Measurements from ENCODE around the gene NCBP3. TPM values are rescaled to one million over a fixed set of nuclear protein-coding genes. Genes with fewer than 3 reads are reported as not detected.
A peak's percentile ranks its signal among the peaks of the same experiment; 100 is the strongest.

NCBP3 gene, protein sequence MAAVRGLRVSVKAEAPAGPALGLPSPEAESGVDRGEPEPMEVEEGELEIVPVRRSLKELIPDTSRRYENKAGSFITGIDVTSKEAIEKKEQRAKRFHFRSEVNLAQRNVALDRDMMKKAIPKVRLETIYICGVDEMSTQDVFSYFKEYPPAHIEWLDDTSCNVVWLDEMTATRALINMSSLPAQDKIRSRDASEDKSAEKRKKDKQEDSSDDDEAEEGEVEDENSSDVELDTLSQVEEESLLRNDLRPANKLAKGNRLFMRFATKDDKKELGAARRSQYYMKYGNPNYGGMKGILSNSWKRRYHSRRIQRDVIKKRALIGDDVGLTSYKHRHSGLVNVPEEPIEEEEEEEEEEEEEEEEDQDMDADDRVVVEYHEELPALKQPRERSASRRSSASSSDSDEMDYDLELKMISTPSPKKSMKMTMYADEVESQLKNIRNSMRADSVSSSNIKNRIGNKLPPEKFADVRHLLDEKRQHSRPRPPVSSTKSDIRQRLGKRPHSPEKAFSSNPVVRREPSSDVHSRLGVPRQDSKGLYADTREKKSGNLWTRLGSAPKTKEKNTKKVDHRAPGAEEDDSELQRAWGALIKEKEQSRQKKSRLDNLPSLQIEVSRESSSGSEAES
- 24.5 and 56.5 TPM in 2 replicates for total RNA-seq (2014; rRNA removed; shearing (Covaris generic))
- total RNA-seq (2022) = 45.7 and 47.8 TPM in 2 replicates
- Bru-seq, nascent RNA = percentile 74 among the genes with signal in this experiment
- percentile 78 among the genes with signal in this experiment for BruChase-seq, experiment 1, labeled RNA remaining after a 6-hour chase
- BruChase-seq, experiment 2, labeled RNA remaining after a 2-hour chase = percentile 87 among the genes with signal in this experiment
- long read RNA-seq, full-length matches to known transcripts = 18 of 58 reads
- long read RNA-seq, partial matches to known transcripts = 11 of 58 reads
- long read RNA-seq, other reads (novel, unspliced or antisense) = 29 of 58 reads

DNA sequence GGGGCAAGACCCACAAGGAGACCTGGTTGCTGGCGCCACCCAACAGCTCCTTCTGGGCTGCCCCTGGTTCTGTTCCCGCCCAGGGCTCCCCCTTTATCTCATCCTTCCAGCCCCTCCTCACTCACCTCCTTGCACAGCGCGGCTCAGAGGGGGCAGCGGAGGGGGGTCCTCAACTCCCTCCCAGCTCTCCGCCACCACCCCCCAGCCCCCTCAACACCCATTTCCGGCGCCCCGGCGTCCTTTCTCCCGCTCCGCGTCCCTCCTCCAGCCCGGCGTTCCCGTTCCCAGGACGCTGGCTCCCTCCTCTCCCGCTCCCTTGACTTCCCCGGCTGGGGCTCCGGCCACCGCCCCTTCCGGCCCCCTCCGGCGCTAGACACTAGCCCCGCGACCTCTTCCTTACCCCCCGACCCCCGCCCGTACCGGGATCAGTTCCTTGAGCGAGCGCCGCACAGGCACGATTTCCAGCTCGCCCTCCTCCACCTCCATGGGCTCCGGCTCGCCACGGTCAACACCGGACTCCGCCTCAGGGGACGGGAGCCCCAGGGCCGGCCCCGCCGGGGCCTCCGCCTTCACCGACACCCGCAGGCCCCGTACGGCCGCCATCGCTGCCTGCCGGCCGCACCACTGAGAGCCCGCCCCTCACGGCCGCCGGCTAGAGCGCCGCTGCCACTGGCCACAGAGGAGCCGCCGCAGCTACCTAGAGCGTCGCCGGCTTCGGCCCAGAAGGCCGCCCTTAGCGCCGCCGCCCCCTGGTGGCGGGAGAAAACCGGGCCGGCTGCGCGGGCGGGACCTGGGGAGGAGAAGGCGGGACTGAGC is at the start of gene NCBP3:
Gene NCBP3, minus strand, starts transcription at position 626 of the 816 bp plus-strand sequence. Its CDS starts 23 bp downstream, at position 603.
- H3K4me3 ChIP-seq (ENCODE audit: low read depth, low read length, poor library complexity, severe bottlenecking) = peak within 1 kb of the TSS; percentile 94
- peak within 1 kb of the TSS; percentile 90 for H3K4me2 ChIP-seq (ENCODE audit: low read length)
- H2AFZ ChIP-seq (ENCODE audit: low read length) = peak within 1 kb of the TSS; percentile 90
- peaks cover 25% of the 10 kb centered on the region; the same call in 1 of the 2 replicates for H3K79me2 ChIP-seq (ENCODE audit: insufficient read depth, low read depth, low read length)
- H3K36me3 ChIP-seq (ENCODE audit: insufficient read depth, low read length) = peaks cover 33% of the 10 kb centered on the region
- POLR2A ChIA-PET = interaction anchor here (0.6 to 1.7 kb wide), 10 partner anchors 11 to 110 kb away, joined by 3 to 10 read pairs (median 4); partner anchors contain the start of gene P2RX1
- H3K4me1 ChIP-seq (ENCODE audit: insufficient read depth, low read length, poor library complexity, severe bottlenecking) = peaks cover 14% of the 10 kb centered on the region
- peak; percentile 96 for DNase-seq (ENCODE audit: low spot score)
- H3K9me2 ChIP-seq (ENCODE audit: insufficient read depth, low read length) = no peaks in the 10 kb centered on the region
- peak within 1 kb of the TSS; percentile 38 for H3K27ac ChIP-seq (ENCODE audit: low read depth, low read length, poor library complexity, severe bottlenecking)
- intact Hi-C loops (cut with micrococcal nuclease; ENCODE audit: unreplicated experiment) = loop anchor here (5.0 kb wide), 1 partner anchor 66 kb away; no protein-coding TSS in a partner anchor
- BruUV-seq (replicated peaks) = no TSS peak
- TF ChIP-seq EZH2phosphoT487 (IDR thresholded peaks at IDR 0.05; ENCODE audit: borderline replicate concordance, low read depth, low read length) = no peak
- TF ChIP-seq, protein P1, sequence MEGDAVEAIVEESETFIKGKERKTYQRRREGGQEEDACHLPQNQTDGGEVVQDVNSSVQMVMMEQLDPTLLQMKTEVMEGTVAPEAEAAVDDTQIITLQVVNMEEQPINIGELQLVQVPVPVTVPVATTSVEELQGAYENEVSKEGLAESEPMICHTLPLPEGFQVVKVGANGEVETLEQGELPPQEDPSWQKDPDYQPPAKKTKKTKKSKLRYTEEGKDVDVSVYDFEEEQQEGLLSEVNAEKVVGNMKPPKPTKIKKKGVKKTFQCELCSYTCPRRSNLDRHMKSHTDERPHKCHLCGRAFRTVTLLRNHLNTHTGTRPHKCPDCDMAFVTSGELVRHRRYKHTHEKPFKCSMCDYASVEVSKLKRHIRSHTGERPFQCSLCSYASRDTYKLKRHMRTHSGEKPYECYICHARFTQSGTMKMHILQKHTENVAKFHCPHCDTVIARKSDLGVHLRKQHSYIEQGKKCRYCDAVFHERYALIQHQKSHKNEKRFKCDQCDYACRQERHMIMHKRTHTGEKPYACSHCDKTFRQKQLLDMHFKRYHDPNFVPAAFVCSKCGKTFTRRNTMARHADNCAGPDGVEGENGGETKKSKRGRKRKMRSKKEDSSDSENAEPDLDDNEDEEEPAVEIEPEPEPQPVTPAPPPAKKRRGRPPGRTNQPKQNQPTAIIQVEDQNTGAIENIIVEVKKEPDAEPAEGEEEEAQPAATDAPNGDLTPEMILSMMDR (conservative IDR thresholded peaks at IDR 0.05; ENCODE audit: low read length) = peak; percentile 87
- no peaks in the 10 kb centered on the region for H4K20me1 ChIP-seq (ENCODE audit: insufficient read depth, low read length)
- CTCF ChIA-PET (ENCODE audit: unreplicated experiment) = interaction anchor here (1.3 kb wide), 1 partner anchor 12 kb away, joined by 8 read pairs; no protein-coding TSS in a partner anchor
- no peaks in the 10 kb centered on the region for H3K9me3 ChIP-seq (ENCODE audit: low read length)

GRCh38 chr17:3895354-3895753 is 49.3 kb upstream of the NCBP3 start:
- DNase-seq (ENCODE audit: low spot score) = peak; percentile 14

More at GRCh38 chr17:3895354-3895753, 49.3 kb upstream of the NCBP3 start:
- Histone ChIP-seq H2AFZ (ENCODE audit: low read length) (no peak overlapping the region), H3K79me2 (ENCODE audit: insufficient read depth, low read depth, low read length) (no peaks in the 10 kb centered on the region), H4K20me1 (ENCODE audit: insufficient read depth, low read length) (no peaks in the 10 kb centered on the region), H3K4me1 (ENCODE audit: insufficient read depth, low read length, poor library complexity, severe bottlenecking) (peaks cover 49% of the 10 kb centered on the region), H3K4me2 (ENCODE audit: low read length) (no peak overlapping the region), H3K36me3 (ENCODE audit: insufficient read depth, low read length) (no peaks in the 10 kb centered on the region), H3K27ac (ENCODE audit: low read depth, low read length, poor library complexity, severe bottlenecking) (no peak overlapping the region), H3K4me3 (ENCODE audit: low read depth, low read length, poor library complexity, severe bottlenecking) (no peak overlapping the region), H3K9me3 (ENCODE audit: low read length) (no peaks in the 10 kb centered on the region), H3K9me2 (ENCODE audit: insufficient read depth, low read length) (no peaks in the 10 kb centered on the region)
- no peak for TF ChIP-seq EZH2phosphoT487 (IDR thresholded peaks at IDR 0.05; ENCODE audit: borderline replicate concordance, low read depth, low read length)
- TF ChIP-seq, protein P1 (conservative IDR thresholded peaks at IDR 0.05; ENCODE audit: low read length) = no peak
- BruUV-seq (replicated peaks) = no TSS peak
- CTCF ChIA-PET (ENCODE audit: unreplicated experiment) = interaction anchor here (0.5 kb wide), 1 partner anchor 17 kb away, joined by 5 read pairs; no protein-coding TSS in a partner anchor
- POLR2A ChIA-PET = no interaction called here
- intact Hi-C loops (cut with micrococcal nuclease; ENCODE audit: unreplicated experiment) = no loop called here
